ENCODE data around the gene ARID3B.
"Not testable (repeated sequence)": the region's sequence is repeated elsewhere in the genome, so short reads cannot be mapped to it uniquely, and the experiment has no call there.

ARID3B gene

DNA sequence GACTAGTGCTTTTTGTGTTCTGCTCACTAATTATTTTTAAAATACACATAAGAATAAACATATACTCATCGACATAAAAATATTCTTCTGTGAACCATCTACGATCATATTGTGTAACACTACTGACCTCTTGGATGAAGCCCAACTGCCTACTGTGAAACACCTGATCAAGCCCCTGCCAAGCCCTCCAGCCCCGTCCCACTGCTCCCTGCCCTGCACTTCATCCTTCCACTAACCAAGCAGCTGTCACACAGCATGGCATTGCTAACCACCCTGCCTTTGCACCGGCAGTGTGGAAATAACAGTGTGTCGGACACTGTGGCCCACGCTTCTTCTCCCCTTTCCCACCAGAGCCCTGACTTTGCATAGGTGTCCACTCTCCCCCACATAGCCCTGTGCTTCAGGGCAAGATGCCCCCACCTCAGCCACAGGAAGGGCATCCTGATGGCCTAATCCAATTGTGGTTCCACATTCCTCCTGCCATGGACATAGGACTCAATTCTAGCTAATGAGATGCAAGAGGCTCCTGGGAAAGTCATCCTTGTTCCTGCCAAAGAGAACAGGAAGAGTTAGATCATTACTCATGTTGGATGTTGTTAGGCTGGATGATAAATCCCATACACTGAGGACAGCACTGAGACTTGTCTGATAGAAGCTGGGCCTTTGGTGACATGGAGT lies 35.0 kb upstream of the ARID3B start:
- no peak for TF ChIP-seq GABPA (IDR thresholded peaks at IDR 0.05; ENCODE audit: low read depth)
- no peak for TF ChIP-seq POLR2AphosphoS5 (IDR thresholded peaks at IDR 0.05; ENCODE audit: low read depth)
- no peak for TF ChIP-seq SPI1 (IDR thresholded peaks at IDR 0.05; ENCODE audit: borderline replicate concordance, low read depth)
- TF ChIP-seq CTCF (IDR thresholded peaks at IDR 0.05; ENCODE audit: insufficient read depth, low read length): no peak
- no peak for TF ChIP-seq REST (IDR thresholded peaks at IDR 0.05; ENCODE audit: insufficient replicate concordance, low read depth)
- H3K27me3 ChIP-seq (ENCODE audit: insufficient read depth, poor library complexity, severe bottlenecking): no peaks in the 10 kb centered on the region
- DNase-seq (ENCODE audit: low read depth in 1 of 2, low spot score in 1 of 2): no peak
- H3K27ac ChIP-seq (replicated peaks): no peak overlapping the region
- H3K4me3 ChIP-seq (replicated peaks; ENCODE audit: insufficient read depth, low read length): no peak overlapping the region

DNA sequence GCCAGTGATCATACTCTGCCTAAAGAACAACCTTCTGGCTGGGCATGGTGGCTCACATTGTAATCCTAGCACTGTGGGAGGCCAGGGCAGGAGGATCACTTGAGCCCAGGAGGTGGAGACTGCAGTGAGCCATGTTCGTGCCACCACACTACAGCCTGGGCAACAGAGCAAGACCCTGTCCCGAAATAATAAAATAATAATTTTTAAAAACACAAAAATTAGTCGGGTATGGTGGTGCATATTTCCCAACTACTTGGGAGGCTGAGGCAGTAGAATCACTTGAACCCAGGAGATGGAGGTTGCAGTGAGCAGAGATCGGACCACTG lies 34.5 kb upstream of the ARID3B start:
- H3K27ac ChIP-seq (replicated peaks): no peak overlapping the region
- H3K4me3 ChIP-seq (replicated peaks; ENCODE audit: insufficient read depth, low read length): no peak overlapping the region
- TF ChIP-seq GABPA (IDR thresholded peaks at IDR 0.05; ENCODE audit: low read depth): no peak
- no peaks in the 10 kb centered on the region for H3K27me3 ChIP-seq (ENCODE audit: insufficient read depth, poor library complexity, severe bottlenecking)
- no peak for DNase-seq (ENCODE audit: low read depth in 1 of 2, low spot score in 1 of 2)

GRCh38 chr15:74511583-74511982 lies 29.4 kb upstream of the ARID3B start:
- Histone ChIP-seq H3K27ac (replicated peaks) (peak overlapping the region; percentile 84), H3K4me3 (replicated peaks; ENCODE audit: insufficient read depth, low read length) (no peak overlapping the region), H3K27me3 (ENCODE audit: insufficient read depth, poor library complexity, severe bottlenecking) (no peaks in the 10 kb centered on the region)
- TF ChIP-seq SPI1 (IDR thresholded peaks at IDR 0.05; ENCODE audit: borderline replicate concordance, low read depth): no peak
- no peak for TF ChIP-seq POLR2AphosphoS5 (IDR thresholded peaks at IDR 0.05; ENCODE audit: low read depth)
- no peak for TF ChIP-seq CTCF (IDR thresholded peaks at IDR 0.05; ENCODE audit: insufficient read depth, low read length)
- no peak for TF ChIP-seq GABPA (IDR thresholded peaks at IDR 0.05; ENCODE audit: low read depth)
- TF ChIP-seq REST (IDR thresholded peaks at IDR 0.05; ENCODE audit: insufficient replicate concordance, low read depth): no peak
- DNase-seq (ENCODE audit: low read depth in 1 of 2, low spot score in 1 of 2): peak; percentile 42 to 45

- DNase-seq (ENCODE audit: low read depth in 1 of 2, low spot score in 1 of 2); H3K4me3 ChIP-seq (replicated peaks; ENCODE audit: insufficient read depth, low read length); H3K27ac ChIP-seq (replicated peaks); H3K27me3 ChIP-seq (ENCODE audit: insufficient read depth, poor library complexity, severe bottlenecking): not testable (repeated sequence)
Observed at GRCh38 chr15:74514059-74514458, 27.0 kb upstream of the ARID3B start.

DNA sequence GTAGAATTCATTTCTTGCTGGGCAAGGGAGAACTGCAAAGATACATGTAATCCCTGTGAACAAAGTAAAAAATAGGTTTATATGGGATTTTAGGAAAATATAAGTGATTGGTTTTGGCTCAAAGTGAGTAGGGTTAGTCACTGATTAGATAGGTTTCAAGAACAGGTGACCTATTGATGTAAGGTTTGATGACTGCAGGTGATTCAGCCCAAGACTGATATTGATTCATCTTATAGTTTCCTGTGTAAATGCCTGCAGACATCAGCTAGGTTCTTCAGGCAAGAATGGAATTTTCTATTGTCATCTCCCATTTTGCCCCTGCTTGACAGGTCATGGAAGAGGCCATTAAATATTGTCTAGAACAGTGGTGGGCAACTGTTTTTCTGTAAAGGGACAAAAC lies 23.9 kb upstream of the ARID3B start:
- TF ChIP-seq POLR2AphosphoS5 (IDR thresholded peaks at IDR 0.05; ENCODE audit: low read depth): no peak
- no peak for TF ChIP-seq SPI1 (IDR thresholded peaks at IDR 0.05; ENCODE audit: borderline replicate concordance, low read depth)
- TF ChIP-seq GABPA (IDR thresholded peaks at IDR 0.05; ENCODE audit: low read depth): no peak
- no peak for TF ChIP-seq REST (IDR thresholded peaks at IDR 0.05; ENCODE audit: insufficient replicate concordance, low read depth)
- no peak for TF ChIP-seq CTCF (IDR thresholded peaks at IDR 0.05; ENCODE audit: insufficient read depth, low read length)
- Histone ChIP-seq H3K27me3 (ENCODE audit: insufficient read depth, poor library complexity, severe bottlenecking) (no peaks in the 10 kb centered on the region), H3K27ac (replicated peaks) (no peak overlapping the region)

More for the DNA sequence above, 23.9 kb upstream of the ARID3B start:
- no peak for DNase-seq (ENCODE audit: low read depth in 1 of 2, low spot score in 1 of 2)
- H3K4me3 ChIP-seq (replicated peaks; ENCODE audit: insufficient read depth, low read length): no peak overlapping the region

Data from HL-60 (cell line).